ENCODE results near the gene VPS51.

VPS51 gene

GRCh38 chr11:65063532-65063931, 32.5 kb upstream of the VPS51 start:
- in situ Hi-C loops (cut with MboI; ENCODE audit: low pct_unique_long_range_greater_than_20kb, low sequenced_read_pairs, unreplicated experiment) = no loop called here
- no peak for DNase-seq (ENCODE audit: low spot score)
- TF ChIP-seq, protein P1, sequence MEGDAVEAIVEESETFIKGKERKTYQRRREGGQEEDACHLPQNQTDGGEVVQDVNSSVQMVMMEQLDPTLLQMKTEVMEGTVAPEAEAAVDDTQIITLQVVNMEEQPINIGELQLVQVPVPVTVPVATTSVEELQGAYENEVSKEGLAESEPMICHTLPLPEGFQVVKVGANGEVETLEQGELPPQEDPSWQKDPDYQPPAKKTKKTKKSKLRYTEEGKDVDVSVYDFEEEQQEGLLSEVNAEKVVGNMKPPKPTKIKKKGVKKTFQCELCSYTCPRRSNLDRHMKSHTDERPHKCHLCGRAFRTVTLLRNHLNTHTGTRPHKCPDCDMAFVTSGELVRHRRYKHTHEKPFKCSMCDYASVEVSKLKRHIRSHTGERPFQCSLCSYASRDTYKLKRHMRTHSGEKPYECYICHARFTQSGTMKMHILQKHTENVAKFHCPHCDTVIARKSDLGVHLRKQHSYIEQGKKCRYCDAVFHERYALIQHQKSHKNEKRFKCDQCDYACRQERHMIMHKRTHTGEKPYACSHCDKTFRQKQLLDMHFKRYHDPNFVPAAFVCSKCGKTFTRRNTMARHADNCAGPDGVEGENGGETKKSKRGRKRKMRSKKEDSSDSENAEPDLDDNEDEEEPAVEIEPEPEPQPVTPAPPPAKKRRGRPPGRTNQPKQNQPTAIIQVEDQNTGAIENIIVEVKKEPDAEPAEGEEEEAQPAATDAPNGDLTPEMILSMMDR (IDR thresholded peaks at IDR 0.05; ENCODE audit: extremely low read depth, insufficient read depth, missing control alignments) = no peak

DNA sequence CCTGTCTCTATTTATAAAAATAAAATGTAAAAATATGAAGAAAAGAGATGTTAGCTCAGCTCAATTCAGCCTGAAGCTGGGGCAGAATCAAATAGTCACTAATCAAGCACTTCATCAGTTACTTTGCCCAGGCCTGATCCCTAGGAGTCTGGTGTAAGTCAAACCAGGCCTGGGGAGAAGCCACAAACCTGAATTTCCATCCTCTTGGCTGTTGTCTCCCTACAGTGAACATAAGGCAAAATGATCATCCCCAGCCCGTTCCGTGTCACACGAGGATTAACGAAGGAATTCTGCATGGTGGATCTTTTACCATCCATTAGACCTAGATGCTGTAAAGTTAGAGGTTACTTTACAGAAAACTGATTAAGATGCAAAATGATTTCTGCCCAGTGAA, 31.2 kb upstream of the VPS51 start:
- TF ChIP-seq, protein P1 (IDR thresholded peaks at IDR 0.05; ENCODE audit: extremely low read depth, insufficient read depth, missing control alignments) = no peak
- in situ Hi-C loops (cut with MboI; ENCODE audit: low pct_unique_long_range_greater_than_20kb, low sequenced_read_pairs, unreplicated experiment) = no loop called here
- DNase-seq (ENCODE audit: low spot score) = no peak

- DNase-seq (ENCODE audit: low spot score) = no peak
- in situ Hi-C loops (cut with MboI; ENCODE audit: low pct_unique_long_range_greater_than_20kb, low sequenced_read_pairs, unreplicated experiment) = no loop called here
- TF ChIP-seq, protein P1 (IDR thresholded peaks at IDR 0.05; ENCODE audit: extremely low read depth, insufficient read depth, missing control alignments) = no peak
These were observed 30.2 kb upstream of the VPS51 start for GRCh38 chr11:65065851-65066250.

GRCh38 chr11:65066315-65066714, 29.7 kb upstream of the VPS51 start:
- DNase-seq (ENCODE audit: low spot score) = no peak
- in situ Hi-C loops (cut with MboI; ENCODE audit: low pct_unique_long_range_greater_than_20kb, low sequenced_read_pairs, unreplicated experiment) = no loop called here
- TF ChIP-seq, protein P1 (IDR thresholded peaks at IDR 0.05; ENCODE audit: extremely low read depth, insufficient read depth, missing control alignments) = no peak

- in situ Hi-C loops (cut with MboI; ENCODE audit: low pct_unique_long_range_greater_than_20kb, low sequenced_read_pairs, unreplicated experiment) = no loop called here
- TF ChIP-seq, protein P1 (IDR thresholded peaks at IDR 0.05; ENCODE audit: extremely low read depth, insufficient read depth, missing control alignments) = no peak
- DNase-seq (ENCODE audit: low spot score) = no peak
These were observed 29.2 kb upstream of the VPS51 start for GRCh38 chr11:65066805-65067291.

DNA sequence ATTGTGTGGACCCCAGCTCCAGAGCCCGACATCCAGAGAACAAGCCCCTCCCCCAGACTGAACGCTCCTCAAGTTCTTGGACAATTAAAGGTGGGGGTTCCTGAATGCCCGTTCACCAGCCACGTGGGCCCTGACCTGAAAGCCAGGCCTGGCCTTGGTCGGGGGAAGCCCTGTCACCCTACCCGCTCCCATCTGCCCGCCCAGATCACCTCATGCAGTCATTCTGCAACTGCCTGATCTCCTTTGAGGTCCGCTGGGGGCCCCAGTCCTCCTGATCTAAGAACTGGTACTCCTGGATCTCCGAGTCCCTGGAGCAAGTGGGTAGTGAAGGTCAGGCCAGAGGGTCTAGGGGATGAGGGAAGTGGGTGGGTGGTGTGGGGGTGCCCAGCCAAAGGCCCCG, 28.6 kb upstream of the VPS51 start:
- DNase-seq (ENCODE audit: low spot score) = no peak
- in situ Hi-C loops (cut with MboI; ENCODE audit: low pct_unique_long_range_greater_than_20kb, low sequenced_read_pairs, unreplicated experiment) = no loop called here
- TF ChIP-seq, protein P1 (IDR thresholded peaks at IDR 0.05; ENCODE audit: extremely low read depth, insufficient read depth, missing control alignments) = no peak

DNA sequence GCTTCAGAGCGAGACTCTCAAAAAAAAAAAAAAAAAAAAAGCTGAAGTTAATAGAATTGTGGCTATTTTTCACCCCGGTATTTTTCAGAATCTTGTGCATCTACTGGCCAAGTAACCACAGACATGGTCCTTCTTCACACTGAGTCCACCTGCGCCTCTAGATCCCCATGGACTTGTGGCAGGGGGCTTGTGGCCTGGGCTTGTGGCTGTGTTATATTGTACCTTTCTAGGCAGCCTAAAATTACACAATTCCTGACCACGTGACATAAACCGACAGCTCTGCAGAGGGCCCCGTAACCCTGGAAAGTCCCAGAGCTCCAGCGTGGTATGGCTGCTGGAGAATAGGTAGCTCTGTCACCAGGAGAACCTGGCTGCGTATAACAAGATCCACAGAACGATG, 26.8 kb upstream of the VPS51 start:
- in situ Hi-C loops (cut with MboI; ENCODE audit: low pct_unique_long_range_greater_than_20kb, low sequenced_read_pairs, unreplicated experiment) = no loop called here
- TF ChIP-seq, protein P1 (IDR thresholded peaks at IDR 0.05; ENCODE audit: extremely low read depth, insufficient read depth, missing control alignments) = no peak
- DNase-seq (ENCODE audit: low spot score) = no peak
